ENCODE data around the gene ETV6.

The ETV6 gene

GRCh38 chr12:11882301-11883019, 233.0 kb downstream of the ETV6 start:
- no peak for TF ChIP-seq CTCF (IDR thresholded peaks at IDR 0.05; ENCODE audit: low read depth, low read length)
- DNase-seq (ENCODE audit: extremely low read depth, low read depth): no peak

DNA sequence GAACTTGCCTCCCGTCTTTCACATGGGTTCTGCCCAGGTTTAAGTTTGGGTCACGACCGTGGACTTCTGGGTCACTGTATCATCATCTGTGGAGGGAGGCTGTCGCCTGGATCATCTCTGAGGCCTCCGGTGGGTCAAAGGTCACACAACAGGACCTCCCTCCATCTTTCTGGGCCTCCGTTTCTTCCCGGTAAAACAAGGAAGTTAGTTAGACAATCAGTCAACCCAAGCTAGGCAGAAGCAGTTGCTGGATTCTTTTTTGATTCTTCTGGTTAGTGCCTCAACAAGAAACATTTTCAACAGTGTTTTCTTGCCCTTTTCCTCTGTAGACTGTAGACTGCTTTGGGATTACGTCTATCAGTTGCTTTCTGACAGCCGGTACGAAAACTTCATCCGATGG, 234.6 kb downstream of the ETV6 start:
- DNase-seq (ENCODE audit: extremely low read depth, low read depth): no peak

GRCh38 chr12:11884706-11885105, 235.2 kb downstream of the ETV6 start:
- no peak for TF ChIP-seq CTCF (IDR thresholded peaks at IDR 0.05; ENCODE audit: low read depth, low read length)
- DNase-seq (ENCODE audit: extremely low read depth, low read depth): no peak

More for the DNA sequence above, 234.6 kb downstream of the ETV6 start:
- TF ChIP-seq CTCF (IDR thresholded peaks at IDR 0.05; ENCODE audit: low read depth, low read length): no peak

DNA sequence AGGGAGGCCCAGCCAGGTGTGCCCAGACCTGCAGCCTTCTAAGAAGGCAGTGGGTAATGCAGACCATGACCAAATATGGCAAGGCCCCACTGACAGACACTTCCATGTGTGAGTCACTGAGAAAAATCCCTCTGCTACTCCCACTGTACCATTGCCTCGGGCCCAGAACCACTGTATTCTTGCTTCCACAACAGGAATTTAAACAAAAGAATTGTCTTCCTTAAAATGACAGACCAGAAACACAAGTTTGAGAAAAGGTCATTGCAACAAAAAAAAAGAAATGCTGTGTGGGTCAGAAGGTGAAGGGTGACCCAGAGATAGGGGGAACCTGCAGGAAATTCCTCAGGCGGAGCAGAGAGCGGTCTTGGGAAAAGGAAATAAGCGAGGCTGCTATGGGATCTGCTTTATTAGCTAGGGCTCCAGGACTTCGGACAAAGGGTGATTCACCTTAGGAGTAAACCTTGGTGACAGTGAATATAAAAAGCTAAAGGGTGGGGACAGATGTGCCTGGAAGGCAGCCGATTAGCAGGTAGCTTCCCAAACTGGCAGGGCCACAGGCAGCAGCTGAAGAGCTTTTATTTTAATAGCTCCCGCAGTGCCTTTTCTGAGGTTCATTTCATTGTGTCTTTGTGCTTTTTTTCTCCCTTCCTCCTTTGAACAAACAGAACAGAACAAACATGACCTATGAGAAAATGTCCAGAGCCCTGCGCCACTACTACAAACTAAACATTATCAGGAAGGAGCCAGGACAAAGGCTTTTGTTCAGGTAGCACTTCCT, 236.0 kb downstream of the ETV6 start:
- TF ChIP-seq CTCF (IDR thresholded peaks at IDR 0.05; ENCODE audit: low read depth, low read length): no peak
- no peak for DNase-seq (ENCODE audit: extremely low read depth, low read depth)

DNA sequence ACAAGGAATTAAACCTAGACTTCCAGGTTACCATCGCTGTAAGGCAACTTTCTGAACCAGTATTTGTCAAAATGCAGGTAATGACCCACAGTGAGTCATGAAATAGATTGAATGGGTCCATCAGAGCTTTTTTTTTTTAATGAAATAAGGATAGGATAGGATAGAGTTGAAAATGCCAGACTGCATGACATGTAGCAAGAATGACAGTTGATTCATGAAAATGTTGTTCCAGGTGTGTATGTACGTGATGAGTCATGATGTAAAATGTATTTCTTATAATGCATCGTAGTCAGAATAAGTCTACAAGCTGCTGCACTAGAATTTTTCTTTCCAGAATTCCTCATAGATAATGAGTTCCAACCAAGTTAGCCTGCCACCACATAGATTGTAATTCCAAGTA, 236.9 kb downstream of the ETV6 start:
- TF ChIP-seq CTCF (IDR thresholded peaks at IDR 0.05; ENCODE audit: low read depth, low read length): no peak
- no peak for DNase-seq (ENCODE audit: extremely low read depth, low read depth)

- no peak for DNase-seq (ENCODE audit: extremely low read depth, low read depth)
- no peak for TF ChIP-seq CTCF (IDR thresholded peaks at IDR 0.05; ENCODE audit: low read depth, low read length)
Measured at GRCh38 chr12:11888029-11888428, 238.6 kb downstream of the ETV6 start.

DNA sequence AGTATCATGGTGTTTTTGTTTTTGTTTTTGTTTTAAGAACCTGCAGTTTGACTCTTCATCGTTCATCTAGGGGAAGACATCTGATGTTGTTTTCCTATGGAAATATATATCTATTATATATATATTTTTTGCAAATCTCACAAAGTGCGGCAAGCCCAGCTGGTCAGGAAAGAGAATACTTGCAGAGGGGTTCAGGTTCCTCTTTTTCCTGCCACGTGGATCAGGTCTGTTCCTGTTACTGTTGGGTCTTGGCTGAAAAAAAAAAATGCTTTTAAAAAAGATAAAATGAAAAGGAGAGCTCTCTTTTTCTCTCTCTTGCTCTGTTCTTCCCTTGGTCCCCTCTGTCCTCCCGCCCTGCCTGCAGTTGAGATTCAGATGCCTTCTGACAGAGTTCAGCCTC, 241.9 kb downstream of the ETV6 start:
- no peak for DNase-seq (ENCODE audit: extremely low read depth, low read depth)
- TF ChIP-seq CTCF (IDR thresholded peaks at IDR 0.05; ENCODE audit: low read depth, low read length): no peak

Measured in AG09319 (cell line).